ENCODE results near the gene PTPN1. TPM values are rescaled to one million over a fixed set of nuclear protein-coding genes. Genes with fewer than 3 reads are reported as not detected.

Gene PTPN1
- total RNA-seq, 2 experiments from 2014 or later = 17.1 to 25.1 TPM

DNA sequence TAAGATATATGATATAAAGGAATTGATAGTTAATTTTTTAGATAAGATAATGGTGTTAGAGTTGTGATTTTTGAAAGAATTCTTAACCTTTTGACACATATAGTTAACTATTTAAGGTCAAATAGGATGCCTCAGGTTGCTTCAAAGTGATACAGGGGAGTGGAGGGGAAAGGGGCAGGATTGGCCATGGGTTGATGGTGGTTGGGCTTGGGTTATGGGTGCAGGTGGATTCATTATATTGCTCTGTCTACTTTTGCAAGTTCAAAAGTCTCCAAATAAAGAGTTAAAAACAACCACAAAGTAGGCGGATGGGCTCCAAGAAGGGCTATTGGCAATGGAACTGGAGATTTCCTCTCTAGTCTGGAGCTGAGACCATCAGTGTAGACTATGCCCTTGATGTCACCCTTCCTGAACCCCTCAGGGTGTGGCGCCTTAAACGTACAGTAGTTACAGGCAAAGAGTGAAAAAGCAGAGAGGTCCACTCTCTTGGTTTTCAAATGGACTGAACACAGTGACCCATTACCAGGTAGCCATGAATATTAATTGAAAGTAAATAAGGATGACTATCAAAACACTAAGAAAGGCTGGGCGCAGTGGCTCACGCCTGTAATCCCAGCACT, 81.2 kb downstream of the PTPN1 start:
- POLR2A ChIA-PET = no interaction called here
- no peak overlapping the region for H3K4me2 ChIP-seq (ENCODE audit: low read length)
- H3K4me1 ChIP-seq (ENCODE audit: insufficient read depth, low read length, poor library complexity, severe bottlenecking) = peaks cover 15% of the 10 kb centered on the region
- no peak for DNase-seq (ENCODE audit: low spot score)
- CTCF ChIA-PET (ENCODE audit: unreplicated experiment) = no interaction called here
- H2AFZ ChIP-seq (ENCODE audit: low read length) = no peak overlapping the region
- intact Hi-C loops (cut with micrococcal nuclease; ENCODE audit: unreplicated experiment) = no loop called here
- H3K4me3 ChIP-seq (ENCODE audit: low read depth, low read length, poor library complexity, severe bottlenecking) = no peak overlapping the region
- no peaks in the 10 kb centered on the region for H4K20me1 ChIP-seq (ENCODE audit: insufficient read depth, low read length)
- H3K9me2 ChIP-seq (ENCODE audit: insufficient read depth, low read length) = no peaks in the 10 kb centered on the region
- no peaks in the 10 kb centered on the region for H3K79me2 ChIP-seq (ENCODE audit: insufficient read depth, low read depth, low read length)
- no peak for TF ChIP-seq EZH2phosphoT487 (IDR thresholded peaks at IDR 0.05; ENCODE audit: borderline replicate concordance, low read depth, low read length)
- TF ChIP-seq, protein P1, sequence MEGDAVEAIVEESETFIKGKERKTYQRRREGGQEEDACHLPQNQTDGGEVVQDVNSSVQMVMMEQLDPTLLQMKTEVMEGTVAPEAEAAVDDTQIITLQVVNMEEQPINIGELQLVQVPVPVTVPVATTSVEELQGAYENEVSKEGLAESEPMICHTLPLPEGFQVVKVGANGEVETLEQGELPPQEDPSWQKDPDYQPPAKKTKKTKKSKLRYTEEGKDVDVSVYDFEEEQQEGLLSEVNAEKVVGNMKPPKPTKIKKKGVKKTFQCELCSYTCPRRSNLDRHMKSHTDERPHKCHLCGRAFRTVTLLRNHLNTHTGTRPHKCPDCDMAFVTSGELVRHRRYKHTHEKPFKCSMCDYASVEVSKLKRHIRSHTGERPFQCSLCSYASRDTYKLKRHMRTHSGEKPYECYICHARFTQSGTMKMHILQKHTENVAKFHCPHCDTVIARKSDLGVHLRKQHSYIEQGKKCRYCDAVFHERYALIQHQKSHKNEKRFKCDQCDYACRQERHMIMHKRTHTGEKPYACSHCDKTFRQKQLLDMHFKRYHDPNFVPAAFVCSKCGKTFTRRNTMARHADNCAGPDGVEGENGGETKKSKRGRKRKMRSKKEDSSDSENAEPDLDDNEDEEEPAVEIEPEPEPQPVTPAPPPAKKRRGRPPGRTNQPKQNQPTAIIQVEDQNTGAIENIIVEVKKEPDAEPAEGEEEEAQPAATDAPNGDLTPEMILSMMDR (conservative IDR thresholded peaks at IDR 0.05; ENCODE audit: low read length) = no peak
- H3K27ac ChIP-seq (ENCODE audit: low read depth, low read length, poor library complexity, severe bottlenecking) = no peak overlapping the region
- H3K9me3 ChIP-seq (ENCODE audit: low read length) = no peaks in the 10 kb centered on the region
- H3K36me3 ChIP-seq (ENCODE audit: insufficient read depth, low read length) = no peaks in the 10 kb centered on the region
- BruUV-seq (replicated peaks) = no TSS peak

DNA sequence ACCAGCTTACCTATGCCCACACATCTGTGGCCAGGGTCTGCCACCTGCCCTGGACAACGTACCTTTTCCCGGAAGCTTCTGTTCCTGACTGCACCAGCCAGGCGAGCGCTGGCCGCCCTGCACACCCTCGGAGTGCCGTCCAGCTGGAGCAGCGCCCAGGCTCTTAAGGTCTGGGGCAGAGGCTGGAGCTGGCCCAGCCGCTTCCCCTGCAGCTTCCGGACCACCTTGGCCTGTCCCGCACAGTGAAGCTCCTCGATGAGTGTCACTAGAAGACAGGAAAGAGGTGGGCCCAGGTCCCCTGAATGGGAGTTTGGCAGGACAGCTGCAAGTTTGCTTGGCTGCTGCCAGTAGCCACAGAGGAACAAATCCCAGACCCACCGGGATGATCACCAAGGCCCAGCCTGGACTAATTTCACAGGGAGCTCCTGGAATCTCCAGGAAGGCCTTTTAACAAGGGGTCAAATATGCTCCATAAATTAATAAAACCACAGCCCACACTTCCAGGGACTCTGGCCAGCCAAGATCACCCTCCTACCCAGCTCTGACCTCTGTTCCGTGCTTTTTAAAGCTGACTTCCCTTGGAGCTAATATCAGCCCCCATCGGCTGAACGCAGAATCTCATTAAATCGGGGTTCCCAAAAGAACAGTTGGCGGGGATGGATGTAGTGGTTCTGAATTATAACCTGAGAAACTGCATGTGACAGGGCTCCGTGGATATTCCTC, 82.3 kb downstream of the PTPN1 start:
- no peaks in the 10 kb centered on the region for H3K9me2 ChIP-seq (ENCODE audit: insufficient read depth, low read length)
- BruUV-seq (replicated peaks) = no TSS peak
- H3K79me2 ChIP-seq (ENCODE audit: insufficient read depth, low read depth, low read length) = no peaks in the 10 kb centered on the region
- no peaks in the 10 kb centered on the region for H3K36me3 ChIP-seq (ENCODE audit: insufficient read depth, low read length)
- H4K20me1 ChIP-seq (ENCODE audit: insufficient read depth, low read length) = no peaks in the 10 kb centered on the region
- no peak overlapping the region for H3K4me3 ChIP-seq (ENCODE audit: low read depth, low read length, poor library complexity, severe bottlenecking)
- no peak overlapping the region for H2AFZ ChIP-seq (ENCODE audit: low read length)
- H3K4me1 ChIP-seq (ENCODE audit: insufficient read depth, low read length, poor library complexity, severe bottlenecking) = peaks cover 15% of the 10 kb centered on the region
- no peaks in the 10 kb centered on the region for H3K9me3 ChIP-seq (ENCODE audit: low read length)
- H3K4me2 ChIP-seq (ENCODE audit: low read length) = no peak overlapping the region
- ChIA-PET POLR2A (interaction anchor here (1.2 kb wide), 1 partner anchor 52 kb away, joined by 3 read pairs; no protein-coding TSS in a partner anchor), CTCF (ENCODE audit: unreplicated experiment) (interaction anchor here (0.6 kb wide), 1 partner anchor 39 kb away, joined by 4 read pairs; no protein-coding TSS in a partner anchor)
- TF ChIP-seq, protein P1 (conservative IDR thresholded peaks at IDR 0.05; ENCODE audit: low read length) = no peak
- TF ChIP-seq EZH2phosphoT487 (IDR thresholded peaks at IDR 0.05; ENCODE audit: borderline replicate concordance, low read depth, low read length) = no peak
- no peak for DNase-seq (ENCODE audit: low spot score)
- intact Hi-C loops (cut with micrococcal nuclease; ENCODE audit: unreplicated experiment) = no loop called here
- H3K27ac ChIP-seq (ENCODE audit: low read depth, low read length, poor library complexity, severe bottlenecking) = no peak overlapping the region

DNA sequence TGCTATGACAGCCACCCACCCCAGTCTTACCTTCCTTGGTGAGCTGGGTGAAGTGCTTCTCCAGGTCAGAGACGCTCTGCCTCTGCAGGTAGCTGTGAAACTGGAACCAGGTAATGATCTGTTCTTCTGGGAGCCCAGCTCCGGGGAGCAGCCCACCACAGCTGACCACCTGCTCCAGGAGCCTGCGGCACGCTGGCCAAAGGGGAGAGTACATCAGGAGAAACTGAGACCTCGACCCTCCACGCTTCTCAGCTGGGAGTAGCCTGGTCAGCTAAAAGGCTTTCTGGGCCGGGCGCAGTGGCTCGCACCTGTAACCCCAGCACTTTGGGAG, 82.8 kb downstream of the PTPN1 start:
- TF ChIP-seq, protein P1 (conservative IDR thresholded peaks at IDR 0.05; ENCODE audit: low read length) = no peak
- TF ChIP-seq EZH2phosphoT487 (IDR thresholded peaks at IDR 0.05; ENCODE audit: borderline replicate concordance, low read depth, low read length) = no peak

More for the DNA sequence above, 82.8 kb downstream of the PTPN1 start:
- H3K9me2 ChIP-seq (ENCODE audit: insufficient read depth, low read length) = no peaks in the 10 kb centered on the region
- intact Hi-C loops (cut with micrococcal nuclease; ENCODE audit: unreplicated experiment) = no loop called here
- H2AFZ ChIP-seq (ENCODE audit: low read length) = no peak overlapping the region
- CTCF ChIA-PET (ENCODE audit: unreplicated experiment) = interaction anchor here (0.6 kb wide), 1 partner anchor 38 kb away, joined by 4 read pairs; no protein-coding TSS in a partner anchor
- H3K79me2 ChIP-seq (ENCODE audit: insufficient read depth, low read depth, low read length) = no peaks in the 10 kb centered on the region
- no peak overlapping the region for H3K4me3 ChIP-seq (ENCODE audit: low read depth, low read length, poor library complexity, severe bottlenecking)
- H3K4me2 ChIP-seq (ENCODE audit: low read length) = no peak overlapping the region
- no TSS peak for BruUV-seq (replicated peaks)
- peaks cover 15% of the 10 kb centered on the region for H3K4me1 ChIP-seq (ENCODE audit: insufficient read depth, low read length, poor library complexity, severe bottlenecking)
- no peaks in the 10 kb centered on the region for H3K9me3 ChIP-seq (ENCODE audit: low read length)
- no peak for DNase-seq (ENCODE audit: low spot score)
- POLR2A ChIA-PET = interaction anchor here (1.2 kb wide), 1 partner anchor 52 kb away, joined by 3 read pairs; no protein-coding TSS in a partner anchor
- H3K36me3 ChIP-seq (ENCODE audit: insufficient read depth, low read length) = no peaks in the 10 kb centered on the region
- no peaks in the 10 kb centered on the region for H4K20me1 ChIP-seq (ENCODE audit: insufficient read depth, low read length)
- H3K27ac ChIP-seq (ENCODE audit: low read depth, low read length, poor library complexity, severe bottlenecking) = no peak overlapping the region
